ENCODE data around the gene SRSF5.

DNA sequence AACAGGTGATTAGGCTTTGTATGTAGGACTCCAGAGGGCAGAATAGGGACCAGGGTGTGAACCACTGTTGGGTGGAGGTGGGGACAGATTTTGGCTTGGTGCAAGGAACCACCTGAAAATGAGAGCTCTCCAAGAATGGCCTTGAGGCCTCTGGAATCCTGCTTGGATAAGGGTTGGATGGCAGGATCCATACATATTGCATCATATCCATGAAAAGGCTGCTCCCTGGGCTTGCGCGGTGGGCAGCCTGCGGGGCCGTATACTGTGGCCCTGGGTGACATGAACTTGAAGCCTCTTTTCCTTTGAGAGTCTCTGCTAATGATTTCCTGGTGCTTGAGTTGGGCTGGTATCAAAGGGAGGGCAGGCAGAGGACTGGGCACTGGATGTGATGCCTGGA lies 31.4 kb downstream of the SRSF5 start:
- TF ChIP-seq, protein P1, sequence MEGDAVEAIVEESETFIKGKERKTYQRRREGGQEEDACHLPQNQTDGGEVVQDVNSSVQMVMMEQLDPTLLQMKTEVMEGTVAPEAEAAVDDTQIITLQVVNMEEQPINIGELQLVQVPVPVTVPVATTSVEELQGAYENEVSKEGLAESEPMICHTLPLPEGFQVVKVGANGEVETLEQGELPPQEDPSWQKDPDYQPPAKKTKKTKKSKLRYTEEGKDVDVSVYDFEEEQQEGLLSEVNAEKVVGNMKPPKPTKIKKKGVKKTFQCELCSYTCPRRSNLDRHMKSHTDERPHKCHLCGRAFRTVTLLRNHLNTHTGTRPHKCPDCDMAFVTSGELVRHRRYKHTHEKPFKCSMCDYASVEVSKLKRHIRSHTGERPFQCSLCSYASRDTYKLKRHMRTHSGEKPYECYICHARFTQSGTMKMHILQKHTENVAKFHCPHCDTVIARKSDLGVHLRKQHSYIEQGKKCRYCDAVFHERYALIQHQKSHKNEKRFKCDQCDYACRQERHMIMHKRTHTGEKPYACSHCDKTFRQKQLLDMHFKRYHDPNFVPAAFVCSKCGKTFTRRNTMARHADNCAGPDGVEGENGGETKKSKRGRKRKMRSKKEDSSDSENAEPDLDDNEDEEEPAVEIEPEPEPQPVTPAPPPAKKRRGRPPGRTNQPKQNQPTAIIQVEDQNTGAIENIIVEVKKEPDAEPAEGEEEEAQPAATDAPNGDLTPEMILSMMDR (IDR thresholded peaks at IDR 0.05) = no peak
- TF ChIP-seq EP300 (IDR thresholded peaks at IDR 0.05) = no peak
